Thyroid gland (tissue), 4 donors: ENCODE data around the gene SPTLC2.

ENCODE experiments used
- CTCF ChIP-seq, 6 experiments: fragments of 200-600 bp in 3 of 6; fragments of 450-650 bp in 3 of 6; sonication (generic) in 3 of 6; IDR thresholded peaks; one replicate each; pipeline ENCODE4 v1.5.1; 2016 to 2019; ENCODE audit warnings: antibody characterized with exemption in 6 of 6, mild to moderate bottlenecking in 2 of 6, inconsistent platforms in 1 of 6, moderate library complexity in 1 of 6
- POLR2A ChIP-seq, 2 donors: fragments of 450-650 bp; IDR thresholded peaks; one replicate each; pipeline ENCODE4 v1.6.1; 2017; ENCODE audit warnings: antibody characterized with exemption in 2 of 2, mild to moderate bottlenecking in 2 of 2, moderate library complexity in 1 of 2

GRCh38 chr14:77505031-77505430 lies 111.4 kb downstream of the SPTLC2 start:
- no peak for TF ChIP-seq CTCF (IDR thresholded peaks at IDR 0.05)
- TF ChIP-seq POLR2A (IDR thresholded peaks at IDR 0.05) = no peak
